GM18861 (cell line): ENCODE measurements around the gene LDLRAD1.
"Not testable (repeated sequence)": the region's sequence is repeated elsewhere in the genome, so short reads cannot be mapped to it uniquely, and the experiment has no call there.

ENCODE experiments used
- ATAC-seq: cut with Tn5 transposase; IDR thresholded peaks from one replicate; pipeline ENCODE4 v1.9.1; 2021; ENCODE audit not compliant: unreplicated experiment

LDLRAD1 gene

GRCh38 chr1:54018635-54019034 lies 649 bp upstream of the LDLRAD1 start:
- ATAC-seq, result no peak

DNA sequence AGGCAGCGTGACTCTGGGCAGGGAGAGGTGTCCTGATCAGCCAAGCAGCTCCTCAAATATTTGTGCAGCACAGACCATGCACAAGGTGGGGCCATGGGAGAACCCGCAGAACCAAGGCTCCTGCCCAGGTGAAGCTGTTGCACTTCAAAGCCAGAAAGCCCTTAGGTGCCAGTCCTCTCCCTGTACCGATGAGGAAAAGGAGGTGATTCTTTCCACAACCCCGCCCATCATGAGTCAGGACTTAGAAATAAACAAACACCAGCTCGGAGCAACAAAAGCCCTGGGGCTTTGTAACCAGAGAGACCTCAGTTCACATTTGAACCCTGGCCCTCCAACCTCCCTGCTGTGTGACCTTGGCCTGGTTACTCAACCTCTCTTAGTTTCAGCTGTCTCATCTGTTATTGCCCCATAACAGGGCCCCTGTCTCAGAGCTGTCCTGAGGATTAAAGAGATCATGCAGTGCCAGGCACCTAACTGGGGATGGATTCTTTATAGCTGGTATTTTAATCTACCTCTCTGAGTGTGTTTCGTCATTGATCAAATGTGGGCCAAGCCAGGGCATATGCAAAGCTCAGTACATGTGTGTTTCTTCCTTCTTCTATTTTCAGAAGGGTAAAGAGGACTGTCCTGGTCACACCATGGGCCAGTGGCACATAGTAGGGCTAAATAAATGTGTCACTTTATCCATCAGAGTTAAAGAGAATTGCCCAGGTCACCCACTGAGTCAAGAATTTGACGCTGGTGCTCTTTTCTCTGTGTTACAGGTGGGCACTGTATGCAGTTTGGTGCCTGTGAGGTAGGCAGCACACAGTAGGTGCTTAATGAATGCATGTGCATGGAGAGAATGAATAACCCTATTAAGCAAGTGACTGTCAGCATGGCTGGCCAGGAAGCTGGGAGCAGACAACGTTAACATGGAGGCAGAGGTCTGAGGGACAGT lies 1.4 kb downstream of the LDLRAD1 start:
- ATAC-seq, result no peak

- ATAC-seq, result no peak
Observed at GRCh38 chr1:54014009-54014629, 3.9 kb downstream of the LDLRAD1 start.

- ATAC-seq, result no peak
Observed at GRCh38 chr1:54013393-54014008, 4.5 kb downstream of the LDLRAD1 start.

GRCh38 chr1:54012863-54013262 lies 5.1 kb downstream of the LDLRAD1 start:
- ATAC-seq, result no peak

DNA sequence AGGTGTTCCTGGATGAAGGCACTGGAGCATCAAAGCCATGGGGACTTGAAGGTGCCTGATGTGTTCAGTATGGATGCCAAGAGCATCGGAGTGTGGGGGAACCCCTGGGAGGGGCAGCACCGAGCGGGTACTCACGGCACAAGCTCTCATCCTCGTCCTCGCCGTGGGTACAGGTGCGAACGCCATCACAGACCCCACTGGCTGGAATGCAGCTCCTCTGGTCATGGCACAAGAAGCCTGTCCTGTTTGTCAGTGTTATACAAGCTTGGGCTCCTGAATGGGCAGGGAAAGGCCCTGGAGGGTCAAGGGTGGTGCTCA lies 6.0 kb downstream of the LDLRAD1 start:
- no peak for ATAC-seq

DNA sequence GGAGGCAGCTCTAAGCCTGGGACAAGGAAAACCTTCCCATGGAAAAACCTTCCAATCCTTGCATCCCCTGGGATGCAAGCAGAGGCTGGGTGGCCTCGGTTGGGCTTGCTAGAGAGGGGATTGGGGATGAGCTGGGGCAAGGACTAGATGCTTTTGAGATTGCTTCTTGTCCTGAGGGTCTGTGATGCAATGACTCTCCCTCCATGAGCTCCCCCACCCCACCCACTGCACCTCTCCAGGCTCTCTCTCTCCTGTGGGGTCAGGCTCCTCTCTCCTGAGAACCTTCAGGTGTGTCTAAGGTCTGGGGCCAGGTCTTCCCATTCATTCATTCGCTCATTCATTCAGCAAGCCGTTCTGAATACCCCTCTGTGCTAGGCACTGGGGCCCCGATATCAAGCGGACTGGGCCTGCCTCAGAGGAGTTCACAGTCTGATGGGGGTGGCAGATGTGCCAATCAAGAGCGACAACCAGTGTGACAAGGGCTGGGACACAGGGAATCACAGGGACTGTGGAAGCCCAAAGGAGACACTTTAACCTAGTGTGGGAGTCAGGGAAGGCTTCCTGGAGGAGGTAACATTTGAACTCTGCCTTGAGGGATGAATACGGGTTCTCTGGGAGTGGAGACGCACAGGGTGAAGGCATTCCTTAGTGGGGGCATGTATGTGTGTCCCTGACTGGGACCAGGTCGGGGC lies 6.5 kb downstream of the LDLRAD1 start:
- no peak for ATAC-seq

GRCh38 chr1:54010415-54011117 lies 7.4 kb downstream of the LDLRAD1 start:
- no peak for ATAC-seq

DNA sequence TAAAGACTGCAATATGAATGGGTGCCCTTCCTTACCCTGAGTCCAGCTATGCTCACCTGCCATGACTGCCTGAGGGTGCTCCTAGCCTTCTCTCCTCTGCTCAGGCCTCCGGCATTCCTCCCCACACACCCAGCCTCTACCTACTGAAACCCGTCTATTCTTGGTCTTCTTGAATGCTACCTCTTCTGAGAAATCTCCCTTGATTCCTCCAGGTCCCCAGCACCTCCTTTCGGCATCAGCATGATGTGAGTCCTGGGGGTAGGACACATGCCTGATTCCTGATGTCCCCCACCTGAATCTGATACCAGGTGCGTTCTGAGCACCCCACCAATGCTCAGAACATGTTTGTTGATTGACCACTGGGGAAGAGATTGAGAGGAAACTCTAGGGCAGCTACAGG lies 8.6 kb downstream of the LDLRAD1 start:
- no peak for ATAC-seq

DNA sequence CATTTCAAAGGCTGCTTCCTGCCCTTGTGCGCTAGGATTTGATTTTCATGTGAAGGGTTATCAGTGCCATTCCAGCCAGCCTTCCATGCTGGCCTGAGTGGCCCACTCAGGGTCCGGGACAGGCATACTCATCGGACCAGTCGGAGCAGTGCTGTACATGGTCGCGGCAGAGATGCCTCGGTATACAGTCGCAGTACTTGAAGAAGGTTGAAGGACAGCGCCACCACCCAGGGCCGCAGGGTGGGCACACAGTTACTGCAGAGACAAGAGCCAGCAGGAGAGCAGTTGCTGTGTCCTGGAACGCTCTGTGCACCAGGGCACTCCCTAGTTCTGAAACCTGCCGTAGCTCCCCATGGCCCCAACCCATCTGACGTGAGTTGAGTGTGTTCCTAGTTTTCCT lies 9.1 kb downstream of the LDLRAD1 start:
- ATAC-seq, result no peak

DNA sequence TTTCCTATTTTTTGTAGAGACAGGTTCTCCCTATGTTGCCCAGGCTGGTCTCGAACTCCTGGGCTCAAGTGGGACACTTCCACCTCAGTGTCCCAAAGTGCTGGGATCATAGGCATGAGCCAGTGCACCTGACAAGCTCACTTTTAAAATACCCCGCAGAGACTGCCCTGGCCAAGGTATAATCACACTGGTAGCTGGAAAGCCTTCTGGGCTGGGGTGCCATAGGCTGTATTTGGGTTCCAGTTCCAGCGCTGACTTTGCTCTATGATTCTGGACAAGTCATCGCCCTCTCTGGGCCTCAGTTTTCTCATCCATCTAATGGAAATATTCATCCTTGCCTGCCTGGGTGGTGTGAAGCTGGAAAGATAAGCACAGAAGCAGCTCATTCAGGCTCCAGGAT lies 10.4 kb downstream of the LDLRAD1 start:
- ATAC-seq, result no peak

- ATAC-seq, result no peak
Observed at GRCh38 chr1:54006508-54006907, 11.5 kb downstream of the LDLRAD1 start.

GRCh38 chr1:54004481-54005049 lies 13.4 kb downstream of the LDLRAD1 start:
- no peak for ATAC-seq

GRCh38 chr1:54003750-54004480 lies 14.1 kb downstream of the LDLRAD1 start:
- not testable (repeated sequence) for ATAC-seq

- ATAC-seq, result no peak
Observed at GRCh38 chr1:54003249-54003646, 14.7 kb downstream of the LDLRAD1 start.

GRCh38 chr1:54002544-54003248 lies 15.3 kb downstream of the LDLRAD1 start:
- ATAC-seq, result no peak

DNA sequence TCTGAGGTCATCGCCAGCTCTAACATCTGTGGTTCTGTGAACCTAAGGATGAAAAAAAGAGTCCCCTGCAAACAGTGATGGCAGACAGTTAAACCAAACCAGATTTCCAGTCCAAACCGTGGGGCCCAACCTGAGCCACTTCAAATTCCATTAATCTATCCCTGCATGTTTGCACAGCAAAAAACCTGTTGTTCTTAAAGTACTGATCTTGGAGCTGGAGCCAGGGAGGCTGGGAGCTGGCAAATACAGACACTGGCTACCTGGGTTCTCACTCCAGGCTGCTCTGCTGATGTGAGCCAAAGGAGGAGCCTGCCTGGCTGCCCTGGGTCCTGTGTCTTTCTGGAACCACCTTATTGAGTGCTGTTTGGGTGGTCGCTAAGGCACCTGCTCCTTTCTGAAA lies 16.4 kb downstream of the LDLRAD1 start:
- ATAC-seq, result no peak

DNA sequence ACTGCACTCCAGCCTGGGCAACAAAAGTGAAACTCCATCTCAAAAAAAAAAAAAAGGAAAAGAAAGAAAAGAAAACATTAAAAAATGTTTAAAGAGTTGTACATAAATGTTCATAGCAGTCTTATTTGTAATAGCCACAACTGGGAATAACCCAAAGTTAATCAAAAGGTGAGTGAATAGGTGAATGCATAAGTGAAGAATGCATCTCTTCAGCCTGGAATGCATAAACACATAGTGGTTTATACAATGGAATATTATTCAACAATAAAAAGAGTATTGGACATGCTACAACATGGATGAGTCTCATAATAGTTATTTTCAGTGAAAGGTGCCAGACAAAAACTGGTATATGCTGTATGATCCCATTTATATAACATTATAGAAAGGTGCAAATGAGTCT lies 18.1 kb downstream of the LDLRAD1 start:
- ATAC-seq, result no peak

DNA sequence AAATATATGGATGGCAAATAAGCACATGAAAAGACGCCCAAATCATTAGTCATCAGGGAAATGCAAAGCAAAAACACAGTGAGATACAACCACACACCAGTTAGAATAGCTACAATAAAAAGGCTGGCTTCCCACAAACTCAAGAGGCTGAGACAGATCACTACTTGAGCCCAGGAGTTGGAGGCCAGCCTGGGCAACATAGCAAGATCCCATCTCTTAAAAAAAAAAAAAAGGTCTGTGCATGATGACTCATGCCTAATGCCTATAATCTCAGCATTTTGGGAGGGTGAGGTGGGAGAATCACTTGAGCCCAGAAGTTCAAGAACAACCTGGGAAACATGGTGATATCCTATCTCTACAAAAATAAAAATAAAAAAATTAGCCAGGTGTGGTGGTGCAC lies 19.8 kb downstream of the LDLRAD1 start:
- no peak for ATAC-seq
